Omental fat pad (tissue), 4 donors: ENCODE data around the gene PKDCC. TPM values are rescaled to one million over a fixed set of nuclear protein-coding genes. Genes with fewer than 3 reads are reported as not detected.

Experiments
- ATAC-seq: fragments of 150-250 bp; one replicate; pipeline ENCODE4 v1.9.1; 2016; ENCODE audit warnings: mild to moderate bottlenecking, moderate library complexity; ENCODE audit not compliant: low FRiP score
- DNase-seq: peaks from one replicate; pipeline ENCODE4 v3.0.0-alpha.2; 2019; ENCODE audit warnings: low spot score
- CTCF ChIP-seq, 3 donors: fragments of 450-650 bp; IDR thresholded peaks; one replicate each; pipeline ENCODE4 v1.5.1; 2016 to 2017; ENCODE audit warnings: antibody characterized with exemption in 3 of 3, mild to moderate bottlenecking in 3 of 3, moderate library complexity in 2 of 3
- total RNA-seq, 4 donors: library from RNA; depleted of rRNA; stranded (reverse); fragments of >200 nt; gene quantifications; one replicate each; pipeline ENCODE4 v1.1.0, GENCODE V29; 2016

PKDCC gene
- total RNA-seq, 4 donors from 2014 or later = 72.6 to 307 (median 149) TPM

DNA sequence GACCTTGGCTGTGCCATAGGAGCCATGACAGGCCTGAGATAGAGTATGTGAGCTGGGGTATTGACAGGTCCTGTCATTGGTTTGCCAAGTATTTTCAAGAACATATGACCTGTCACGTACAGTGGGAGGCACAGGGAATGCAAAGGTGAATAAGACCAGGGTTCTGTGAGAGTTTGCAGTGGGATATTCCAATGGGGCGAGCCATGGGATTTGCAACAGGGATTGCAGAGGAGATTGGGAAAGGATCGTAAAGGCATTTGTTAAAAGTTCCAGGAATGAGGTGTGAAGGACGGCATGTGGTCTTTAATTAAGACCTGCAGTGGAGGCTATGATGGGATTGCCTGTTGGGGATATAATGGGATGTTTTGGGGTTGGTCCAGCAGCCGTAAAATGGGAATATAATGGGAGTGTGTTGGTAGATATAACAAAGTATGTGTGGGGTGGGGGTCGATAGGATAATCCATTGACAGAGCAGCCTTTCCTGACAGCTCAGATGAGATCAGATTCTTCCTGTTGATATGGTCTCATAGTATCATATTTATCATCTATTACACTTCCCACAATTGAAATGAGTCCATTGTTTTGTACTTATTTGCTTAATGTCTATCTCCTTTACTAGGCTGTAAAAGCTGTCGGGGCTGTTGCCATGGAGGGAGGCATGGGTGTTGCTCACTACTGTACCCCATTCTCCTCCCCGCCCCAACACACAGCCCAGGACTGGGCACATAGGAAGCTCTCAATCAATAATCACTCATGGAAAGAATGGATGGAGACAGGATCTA is 38.1 kb downstream of the PKDCC start:
- no peak for DNase-seq
- TF ChIP-seq CTCF (IDR thresholded peaks at IDR 0.05) = no peak
- ATAC-seq = peak; percentile 26

DNA sequence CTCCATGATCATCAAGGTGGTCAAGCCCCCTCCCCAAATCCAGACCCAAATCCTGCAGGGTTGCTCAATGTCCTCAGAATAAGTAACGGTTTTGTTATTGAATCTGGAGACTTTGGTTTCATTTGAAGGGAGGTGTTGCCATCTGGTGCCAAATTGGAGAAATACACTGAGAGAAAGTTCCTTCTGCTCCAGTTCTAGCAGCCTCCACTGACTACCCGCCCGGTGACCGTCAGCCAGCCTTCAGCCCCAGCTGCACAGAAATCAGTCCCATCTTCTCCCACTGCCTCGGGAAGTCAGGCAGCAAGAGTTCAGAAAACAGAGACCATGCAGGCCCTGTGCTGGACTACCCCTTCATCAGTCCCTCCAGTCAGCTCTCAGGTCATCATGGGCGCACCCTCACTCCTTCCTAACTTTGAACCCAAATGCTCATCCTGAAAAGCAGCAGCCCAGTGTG is 38.7 kb downstream of the PKDCC start:
- peak in 1 of 3 donors; percentile 32 for TF ChIP-seq CTCF (IDR thresholded peaks at IDR 0.05)
- no peak for DNase-seq
- ATAC-seq = no peak

- DNase-seq (no peak), ATAC-seq (no peak)
- no peak for TF ChIP-seq CTCF (IDR thresholded peaks at IDR 0.05)
Measured at GRCh38 chr2:42087137-42087856, 39.5 kb downstream of the PKDCC start.

- ATAC-seq (no peak), DNase-seq (no peak)
- no peak for TF ChIP-seq CTCF (IDR thresholded peaks at IDR 0.05)
Measured at GRCh38 chr2:42087857-42088195, 40.0 kb downstream of the PKDCC start.

DNA sequence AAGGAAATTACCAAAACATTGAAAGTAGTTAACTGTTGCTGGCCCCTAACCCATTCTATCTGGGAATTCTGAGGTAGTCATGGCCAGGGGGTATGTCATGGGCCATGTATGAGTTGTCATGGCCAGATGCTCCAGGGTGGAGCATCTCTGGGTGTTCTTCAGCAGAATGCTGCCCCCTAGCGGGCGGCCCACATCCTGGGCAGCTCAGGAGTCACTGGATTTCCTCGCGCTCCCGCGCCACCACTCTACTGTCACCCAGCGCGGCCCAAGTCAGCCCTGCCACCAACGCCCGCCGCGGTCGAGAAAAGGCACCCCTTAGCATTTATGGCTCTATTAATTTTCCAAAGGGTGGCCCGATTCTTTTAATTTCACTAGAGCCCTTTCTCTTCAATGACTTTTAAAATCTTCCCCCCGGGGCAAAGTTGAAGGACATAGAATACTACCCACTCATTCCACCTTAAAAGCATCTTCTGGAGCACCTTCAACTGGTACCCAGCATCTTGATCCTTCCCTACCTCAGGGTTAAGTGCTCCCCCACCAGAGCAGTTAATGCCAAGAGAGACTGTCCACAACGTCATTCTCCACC is 41.6 kb downstream of the PKDCC start:
- DNase-seq (peak; percentile 77), ATAC-seq (peak; percentile 66)
- peak in 1 of 3 donors; percentile 28 for TF ChIP-seq CTCF (IDR thresholded peaks at IDR 0.05)

DNA sequence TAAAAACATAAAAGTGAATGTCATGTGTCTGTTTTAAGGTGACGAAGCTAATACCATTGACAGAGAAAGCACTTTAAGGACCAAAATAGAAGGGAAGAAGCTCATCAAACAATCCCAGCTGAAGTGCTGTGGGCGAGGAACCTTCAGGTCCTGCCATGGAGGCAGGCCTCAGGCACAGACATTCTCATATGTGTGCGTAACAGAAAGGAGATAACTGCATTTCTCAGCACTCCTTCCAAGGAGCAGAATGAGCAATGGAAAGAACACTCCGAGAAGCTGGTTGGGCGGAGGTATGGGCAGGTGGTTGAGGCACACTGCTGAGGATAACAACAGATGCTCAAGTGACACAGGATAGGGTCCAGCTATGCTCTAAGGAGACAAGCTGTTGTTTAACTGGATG is 42.4 kb downstream of the PKDCC start:
- DNase-seq (no peak), ATAC-seq (no peak)
- no peak for TF ChIP-seq CTCF (IDR thresholded peaks at IDR 0.05)
